Activated T-cell treated with anti-CD3 and anti-CD28 coated beads for 1 hour (primary cell): ENCODE measurements around the gene CHST14.

Experiments used
- DNase-seq: peaks from one replicate; pipeline ENCODE4 v3.0.0-alpha.2; 2020; ENCODE audit warnings: low read depth

CHST14 gene

GRCh38 chr15:40463279-40463678, 7.5 kb upstream of the CHST14 start:
- no peak for DNase-seq

GRCh38 chr15:40463886-40464545, 6.8 kb upstream of the CHST14 start:
- DNase-seq = no peak

DNA sequence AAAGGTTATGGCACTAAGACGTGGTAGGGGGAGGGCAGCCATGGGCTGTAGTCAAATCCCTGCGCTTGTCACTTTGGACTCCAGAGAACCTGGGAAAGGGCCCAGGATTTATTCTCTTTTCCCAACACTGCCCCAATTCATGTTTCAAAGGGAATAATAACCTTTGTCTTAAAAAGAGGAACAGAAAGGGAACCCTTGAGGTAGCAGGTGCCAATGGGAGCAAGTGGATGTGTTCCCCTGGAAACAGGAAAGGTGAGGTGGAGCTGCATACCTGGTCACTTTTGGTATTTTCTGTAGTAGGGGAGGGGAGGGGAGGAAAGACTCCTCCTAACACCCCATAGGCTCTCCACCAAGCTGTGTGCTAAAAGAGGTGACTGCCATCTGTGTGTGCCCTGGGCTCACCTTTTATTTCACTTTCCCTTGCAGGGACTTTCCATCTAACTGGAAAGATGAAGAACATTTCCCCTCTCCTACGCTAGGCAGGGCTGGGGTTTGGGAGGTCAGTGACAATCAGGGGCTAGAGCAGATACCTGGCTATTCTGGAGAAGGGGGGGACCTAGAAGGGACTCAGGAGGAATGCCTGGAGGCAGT, 6.1 kb upstream of the CHST14 start:
- DNase-seq = no peak

DNA sequence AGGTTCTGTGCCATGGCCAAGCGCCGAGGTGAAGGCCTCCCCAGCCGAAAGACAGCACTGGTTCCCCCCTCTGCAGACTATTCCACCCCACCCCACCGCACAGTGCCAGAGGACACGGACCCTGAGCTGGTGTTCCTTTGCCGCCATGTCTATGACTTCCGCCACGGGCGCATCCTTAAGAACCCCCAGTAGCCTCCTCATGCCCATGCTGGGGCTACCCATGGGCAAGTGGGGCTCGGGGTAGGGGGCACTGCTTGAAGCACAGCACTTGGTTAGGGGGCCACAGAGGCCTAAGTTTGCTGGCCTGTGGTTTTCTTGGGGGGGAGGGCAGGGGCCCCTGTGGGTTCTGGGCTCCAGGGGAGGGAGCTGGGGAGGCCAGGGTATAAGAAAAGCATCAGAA, 4.8 kb upstream of the CHST14 start:
- DNase-seq = no peak

- no peak for DNase-seq
Observed at GRCh38 chr15:40466426-40467260, 4.1 kb upstream of the CHST14 start.

GRCh38 chr15:40467261-40467615, 3.5 kb upstream of the CHST14 start:
- no peak for DNase-seq

DNA sequence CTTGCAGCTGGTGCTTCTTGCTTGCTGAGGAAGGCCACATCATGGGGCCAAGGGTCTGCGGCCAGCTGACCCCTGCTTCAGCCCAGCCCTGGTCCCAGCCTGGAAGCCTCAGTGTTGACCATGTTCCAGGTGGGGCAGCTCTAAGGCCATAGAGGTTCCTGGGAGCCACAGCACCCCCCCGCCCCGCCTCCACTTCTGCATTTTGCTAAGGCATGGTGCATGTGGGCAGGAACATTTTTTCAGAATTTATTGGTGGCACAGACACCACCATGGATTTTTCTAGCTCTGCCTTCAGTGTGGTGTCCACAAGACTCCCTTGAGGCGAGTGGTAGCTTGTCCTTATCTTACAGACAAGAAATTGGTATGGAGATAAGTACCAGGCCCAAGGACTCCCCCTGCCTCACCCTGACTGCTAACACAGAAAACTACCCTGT, 1.9 kb upstream of the CHST14 start:
- no peak for DNase-seq

- DNase-seq = no peak
Observed at GRCh38 chr15:40469776-40470390, 901 bp upstream of the CHST14 start.

GRCh38 chr15:40471105-40471807, 472 bp downstream of the CHST14 start:
- no peak for DNase-seq

DNA sequence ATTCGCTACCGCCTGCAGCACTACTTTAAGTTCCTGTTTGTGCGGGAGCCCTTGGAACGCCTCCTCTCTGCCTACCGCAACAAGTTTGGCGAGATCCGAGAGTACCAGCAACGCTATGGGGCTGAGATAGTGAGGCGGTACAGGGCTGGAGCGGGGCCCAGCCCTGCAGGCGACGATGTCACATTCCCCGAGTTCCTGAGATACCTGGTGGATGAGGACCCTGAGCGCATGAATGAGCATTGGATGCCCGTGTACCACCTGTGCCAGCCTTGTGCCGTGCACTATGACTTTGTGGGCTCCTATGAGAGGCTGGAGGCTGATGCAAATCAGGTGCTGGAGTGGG, 995 bp downstream of the CHST14 start:
- DNase-seq = no peak

DNA sequence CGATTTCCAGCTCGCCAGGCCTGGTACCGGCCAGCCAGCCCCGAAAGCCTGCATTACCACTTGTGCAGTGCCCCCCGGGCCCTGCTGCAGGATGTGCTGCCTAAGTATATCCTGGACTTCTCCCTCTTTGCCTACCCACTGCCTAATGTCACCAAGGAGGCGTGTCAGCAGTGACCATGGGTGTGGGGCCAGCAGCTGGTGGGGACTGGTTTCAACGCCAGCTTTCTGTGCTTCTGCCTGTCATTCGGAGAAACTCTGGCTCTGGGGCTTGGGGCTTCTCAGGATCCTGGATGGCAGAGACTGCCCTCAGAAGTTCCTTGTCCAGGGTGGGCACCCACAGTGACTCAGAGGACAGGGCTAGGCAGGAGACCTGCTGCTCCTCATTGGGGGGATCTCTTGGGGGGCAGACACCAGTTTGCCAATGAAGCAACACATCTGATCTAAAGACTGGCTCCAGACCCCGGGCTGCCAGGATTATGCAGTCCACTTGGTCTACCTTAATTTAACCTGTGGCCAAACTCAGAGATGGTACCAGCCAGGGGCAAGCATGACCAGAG, 1.5 kb downstream of the CHST14 start:
- DNase-seq = no peak

DNA sequence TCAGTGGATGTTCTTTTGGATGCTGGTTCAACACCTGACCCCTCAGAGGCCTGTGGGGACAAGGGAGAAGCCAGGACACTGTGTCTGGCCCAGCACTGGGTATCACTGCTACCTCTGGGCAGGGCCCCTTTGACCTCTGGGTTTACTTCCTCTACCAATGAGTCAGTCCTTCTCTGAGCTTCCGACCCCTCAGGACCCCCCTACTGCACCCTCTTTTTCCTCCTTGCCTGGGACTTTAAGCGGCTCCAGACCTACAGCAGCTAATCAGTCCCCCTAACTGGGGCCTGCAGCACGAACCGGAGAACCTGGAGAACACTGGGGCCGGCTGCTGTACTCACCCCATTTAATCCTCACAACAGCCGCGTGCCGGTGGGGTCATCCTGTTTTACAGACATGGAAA, 3.8 kb downstream of the CHST14 start:
- no peak for DNase-seq

GRCh38 chr15:40477642-40478327, 7.0 kb downstream of the CHST14 start:
- no peak for DNase-seq

DNA sequence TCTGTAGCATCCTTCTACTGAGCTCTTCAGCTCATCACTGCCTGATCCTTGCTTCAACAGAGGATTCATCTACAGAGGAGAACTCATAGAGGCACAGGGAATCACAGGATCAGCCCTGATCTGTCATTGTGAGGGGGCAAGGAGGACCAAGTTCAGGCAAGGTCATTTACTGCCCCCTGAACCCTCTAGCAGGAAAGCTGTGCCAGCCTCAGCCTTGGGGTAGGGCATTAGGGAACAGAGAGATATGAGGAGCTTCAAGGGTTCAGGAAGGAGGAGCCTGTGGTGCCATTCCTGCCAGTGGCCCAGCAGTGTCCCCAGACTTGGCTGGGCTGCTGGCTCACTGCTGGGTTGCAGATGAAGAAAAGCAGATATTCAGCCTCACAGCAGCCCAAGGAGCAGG, 8.2 kb downstream of the CHST14 start:
- DNase-seq = no peak

DNA sequence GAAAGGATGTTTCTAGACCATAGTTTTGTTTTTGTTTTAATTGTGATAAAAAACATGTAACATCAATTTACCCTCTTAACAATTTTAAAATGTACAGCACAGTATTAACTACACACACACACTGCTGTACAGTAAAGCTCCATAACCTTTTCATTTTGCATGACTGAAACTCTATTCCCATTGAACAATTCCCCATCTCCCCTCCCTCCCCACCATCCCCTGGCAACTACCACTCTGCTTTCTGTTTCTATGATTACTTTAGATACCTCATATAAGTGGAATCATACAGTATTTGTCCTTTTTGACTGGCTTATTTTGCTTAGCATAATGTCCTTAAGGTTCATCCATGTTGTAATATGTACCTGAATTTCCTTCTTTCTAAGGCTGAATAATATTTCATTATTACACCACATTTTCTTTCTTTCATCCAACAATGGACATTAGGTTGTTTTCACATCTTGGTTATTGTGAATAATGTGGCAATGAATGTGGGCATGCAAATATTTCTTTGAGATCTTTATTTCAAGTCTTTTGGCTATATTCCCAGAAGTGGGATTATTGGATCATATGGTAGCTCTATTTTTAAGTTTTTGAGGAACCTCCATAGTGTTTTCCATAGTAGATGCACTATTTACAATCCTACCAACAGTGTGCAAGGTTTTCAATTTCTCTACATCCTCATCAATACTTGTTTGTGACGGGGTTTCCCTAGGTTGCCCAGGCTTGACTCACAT, 10.7 kb downstream of the CHST14 start:
- no peak for DNase-seq

DNA sequence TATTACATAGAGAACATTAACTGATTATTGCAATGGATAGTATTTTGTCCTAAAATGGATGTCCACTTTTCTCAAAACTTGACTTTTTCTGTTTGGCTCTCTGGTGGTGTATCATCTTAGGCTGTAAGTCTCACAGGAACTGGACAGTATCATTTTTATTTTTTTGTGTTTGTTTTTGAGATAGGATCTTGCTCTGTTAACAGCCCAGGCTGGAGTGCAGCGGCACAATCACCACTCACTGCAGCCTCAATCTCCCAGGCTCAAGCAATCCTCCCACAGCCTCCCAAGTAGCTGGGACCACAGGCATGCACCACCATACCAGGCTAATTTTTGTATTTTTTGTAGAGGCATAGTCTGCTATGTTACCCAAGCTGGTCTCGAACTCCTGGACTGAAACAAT, 13.1 kb downstream of the CHST14 start:
- no peak for DNase-seq

DNA sequence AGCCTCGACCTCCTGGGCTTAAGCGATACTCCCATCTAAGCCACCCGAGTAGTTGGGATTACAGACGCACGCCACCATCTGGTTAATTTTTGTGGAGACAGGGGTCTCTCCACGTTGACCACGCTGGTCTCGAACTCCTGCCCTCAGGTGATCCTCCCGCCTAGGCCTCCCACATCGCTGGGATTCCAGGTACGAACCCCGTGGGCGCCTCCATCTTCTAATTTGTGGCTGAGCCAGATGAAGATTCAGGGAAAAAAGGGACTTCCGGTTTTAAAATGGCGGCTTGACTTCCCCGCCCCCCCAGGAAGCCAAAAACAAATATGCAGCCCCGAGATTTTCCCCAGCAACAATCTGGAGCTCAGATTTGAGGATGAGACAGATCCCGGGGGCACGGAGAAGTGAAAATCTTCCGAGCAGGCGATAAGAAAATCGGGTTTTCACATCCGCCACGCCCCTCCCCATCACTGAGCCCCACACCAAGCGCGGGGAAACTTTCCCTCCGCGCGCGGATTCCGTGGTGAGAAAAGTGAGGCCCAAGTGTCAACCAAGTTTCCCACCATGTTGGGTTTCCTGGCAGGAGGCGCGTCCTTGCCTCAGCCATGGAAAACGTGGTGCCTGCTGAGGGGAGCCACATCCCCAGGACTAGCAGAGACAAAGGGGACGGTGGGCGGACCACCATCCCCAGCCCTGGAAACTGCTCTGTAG, 15.4 kb downstream of the CHST14 start:
- DNase-seq = no peak

DNA sequence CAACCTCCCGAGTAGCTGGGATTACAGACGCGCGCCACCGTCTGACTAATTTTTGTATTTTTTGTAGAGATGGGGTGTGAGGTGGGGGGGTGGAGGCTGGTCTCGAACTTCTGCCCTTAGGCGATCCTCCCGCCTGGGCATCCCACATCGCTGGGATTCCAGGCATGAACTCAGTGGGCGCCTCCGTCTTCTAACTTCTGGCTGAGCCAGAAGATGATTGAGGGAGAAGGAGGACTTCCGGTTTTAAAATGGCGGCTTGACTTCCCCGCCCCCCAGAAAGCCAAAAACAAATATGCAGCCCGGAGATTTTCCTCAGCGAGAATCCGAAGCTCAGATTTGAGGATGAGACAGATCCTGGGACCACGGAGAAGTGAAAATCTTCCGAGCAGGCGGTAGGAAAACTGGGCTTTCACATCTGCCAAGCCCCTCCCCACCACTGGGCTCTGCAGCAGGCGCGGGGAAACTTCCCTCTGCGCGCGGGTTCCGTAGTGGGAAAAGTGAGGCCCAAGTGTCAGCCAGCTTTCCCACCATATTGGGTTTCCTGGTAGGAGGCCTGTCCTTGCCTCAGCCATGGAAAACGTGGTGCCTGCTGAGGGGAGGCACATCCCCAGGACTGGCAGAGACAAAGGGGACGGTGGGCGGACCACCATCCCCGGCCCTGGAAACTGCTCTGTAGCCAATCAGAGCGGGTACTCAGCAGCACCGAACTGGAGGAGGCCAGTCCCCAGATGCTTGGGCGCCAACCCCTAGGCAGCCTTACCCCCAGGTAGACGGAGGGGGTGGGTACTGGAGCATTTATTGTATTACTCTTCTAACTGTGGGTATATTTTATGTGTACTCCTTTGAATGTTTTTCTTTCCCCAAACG, 17.3 kb downstream of the CHST14 start:
- no peak for DNase-seq
